Panc1 (cell line): Measurements from ENCODE around the gene TMEM248.

Experiments used
- POLR2AphosphoS5 ChIP-seq: IDR thresholded peaks from 2 replicates; pipeline ENCODE4 v1.6.1; 2012; ENCODE audit warnings: mild to moderate bottlenecking, low read depth, low read length, moderate library complexity
- SIN3A ChIP-seq: IDR thresholded peaks from 2 replicates; pipeline ENCODE4 v1.6.1; 2012; ENCODE audit warnings: low read depth, mild to moderate bottlenecking, low read length, moderate library complexity, borderline replicate concordance; ENCODE audit not compliant: insufficient read depth
- TCF7L2 ChIP-seq: IDR thresholded peaks from 2 replicates; pipeline ENCODE4 v1.6.1; 2011; ENCODE audit warnings: mild to moderate bottlenecking, low read depth, low read length, inconsistent platforms
- TF ChIP-seq, protein P1 (sequence below): fragments of 450-650 bp; IDR thresholded peaks from 2 replicates; pipeline ENCODE4 v1.5.1; 2017; ENCODE audit warnings: mild to moderate bottlenecking
- TF ChIP-seq, protein P2 (sequence below), 2 experiments: IDR thresholded peaks; 2 replicates each; pipeline ENCODE4 v1.6.1; 2011 to 2012; ENCODE audit warnings: low read depth in 2 of 2, control low read depth in 1 of 2, low read length in 1 of 2, mild to moderate bottlenecking in 1 of 2, moderate library complexity in 1 of 2; ENCODE audit not compliant: insufficient read depth in 1 of 2

DNA sequence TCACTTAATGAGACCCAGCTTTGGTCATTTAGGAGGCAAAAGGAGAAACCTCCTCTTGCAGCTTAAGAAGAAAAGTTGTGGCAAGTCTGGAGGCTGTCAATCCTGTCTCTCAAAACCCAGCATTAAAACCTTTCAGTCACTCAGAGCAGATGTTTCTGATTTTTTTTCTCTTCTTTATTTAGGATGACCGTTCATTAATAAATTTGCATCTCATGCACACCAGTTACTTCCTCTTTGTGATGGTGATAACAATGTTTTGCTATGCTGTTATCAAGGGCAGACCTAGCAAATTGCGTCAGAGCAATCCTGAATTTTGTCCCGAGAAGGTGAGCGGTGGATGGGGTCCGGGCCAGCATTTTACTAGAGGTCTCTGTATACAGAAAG is 32.0 kb downstream of the TMEM248 start:
- TF ChIP-seq, protein P1, sequence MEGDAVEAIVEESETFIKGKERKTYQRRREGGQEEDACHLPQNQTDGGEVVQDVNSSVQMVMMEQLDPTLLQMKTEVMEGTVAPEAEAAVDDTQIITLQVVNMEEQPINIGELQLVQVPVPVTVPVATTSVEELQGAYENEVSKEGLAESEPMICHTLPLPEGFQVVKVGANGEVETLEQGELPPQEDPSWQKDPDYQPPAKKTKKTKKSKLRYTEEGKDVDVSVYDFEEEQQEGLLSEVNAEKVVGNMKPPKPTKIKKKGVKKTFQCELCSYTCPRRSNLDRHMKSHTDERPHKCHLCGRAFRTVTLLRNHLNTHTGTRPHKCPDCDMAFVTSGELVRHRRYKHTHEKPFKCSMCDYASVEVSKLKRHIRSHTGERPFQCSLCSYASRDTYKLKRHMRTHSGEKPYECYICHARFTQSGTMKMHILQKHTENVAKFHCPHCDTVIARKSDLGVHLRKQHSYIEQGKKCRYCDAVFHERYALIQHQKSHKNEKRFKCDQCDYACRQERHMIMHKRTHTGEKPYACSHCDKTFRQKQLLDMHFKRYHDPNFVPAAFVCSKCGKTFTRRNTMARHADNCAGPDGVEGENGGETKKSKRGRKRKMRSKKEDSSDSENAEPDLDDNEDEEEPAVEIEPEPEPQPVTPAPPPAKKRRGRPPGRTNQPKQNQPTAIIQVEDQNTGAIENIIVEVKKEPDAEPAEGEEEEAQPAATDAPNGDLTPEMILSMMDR = no peak
- TF ChIP-seq POLR2AphosphoS5 (no peak), SIN3A (no peak), TCF7L2 (no peak)
- TF ChIP-seq, protein P2, sequence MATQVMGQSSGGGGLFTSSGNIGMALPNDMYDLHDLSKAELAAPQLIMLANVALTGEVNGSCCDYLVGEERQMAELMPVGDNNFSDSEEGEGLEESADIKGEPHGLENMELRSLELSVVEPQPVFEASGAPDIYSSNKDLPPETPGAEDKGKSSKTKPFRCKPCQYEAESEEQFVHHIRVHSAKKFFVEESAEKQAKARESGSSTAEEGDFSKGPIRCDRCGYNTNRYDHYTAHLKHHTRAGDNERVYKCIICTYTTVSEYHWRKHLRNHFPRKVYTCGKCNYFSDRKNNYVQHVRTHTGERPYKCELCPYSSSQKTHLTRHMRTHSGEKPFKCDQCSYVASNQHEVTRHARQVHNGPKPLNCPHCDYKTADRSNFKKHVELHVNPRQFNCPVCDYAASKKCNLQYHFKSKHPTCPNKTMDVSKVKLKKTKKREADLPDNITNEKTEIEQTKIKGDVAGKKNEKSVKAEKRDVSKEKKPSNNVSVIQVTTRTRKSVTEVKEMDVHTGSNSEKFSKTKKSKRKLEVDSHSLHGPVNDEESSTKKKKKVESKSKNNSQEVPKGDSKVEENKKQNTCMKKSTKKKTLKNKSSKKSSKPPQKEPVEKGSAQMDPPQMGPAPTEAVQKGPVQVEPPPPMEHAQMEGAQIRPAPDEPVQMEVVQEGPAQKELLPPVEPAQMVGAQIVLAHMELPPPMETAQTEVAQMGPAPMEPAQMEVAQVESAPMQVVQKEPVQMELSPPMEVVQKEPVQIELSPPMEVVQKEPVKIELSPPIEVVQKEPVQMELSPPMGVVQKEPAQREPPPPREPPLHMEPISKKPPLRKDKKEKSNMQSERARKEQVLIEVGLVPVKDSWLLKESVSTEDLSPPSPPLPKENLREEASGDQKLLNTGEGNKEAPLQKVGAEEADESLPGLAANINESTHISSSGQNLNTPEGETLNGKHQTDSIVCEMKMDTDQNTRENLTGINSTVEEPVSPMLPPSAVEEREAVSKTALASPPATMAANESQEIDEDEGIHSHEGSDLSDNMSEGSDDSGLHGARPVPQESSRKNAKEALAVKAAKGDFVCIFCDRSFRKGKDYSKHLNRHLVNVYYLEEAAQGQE (IDR thresholded peaks at IDR 0.05; ENCODE audit: insufficient read depth in 1 of 2, low read depth in 2 of 2, low read length in 1 of 2) = no peak
